ENCODE measurements around the gene PDZD8.

PDZD8 gene

DNA sequence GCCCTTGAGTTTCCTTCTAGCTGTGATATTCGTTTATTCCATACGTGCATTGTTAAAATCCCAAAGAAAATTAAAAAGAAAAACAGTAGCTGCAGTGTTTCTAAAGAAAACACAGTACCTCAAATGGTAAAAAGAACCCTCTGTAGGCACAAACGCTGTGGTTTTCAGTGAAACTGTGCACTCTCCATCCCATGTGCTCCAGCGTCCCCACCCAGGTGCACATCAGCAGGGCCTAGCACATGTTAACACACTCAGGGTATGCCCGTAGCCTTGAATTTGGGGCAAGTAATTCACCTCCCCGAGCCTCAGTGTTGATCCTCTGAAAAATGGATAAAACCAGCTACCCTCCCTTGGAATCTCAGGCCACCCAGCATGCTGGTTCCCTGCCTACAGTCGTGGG lies 124.8 kb downstream of the PDZD8 start:
- TF ChIP-seq MYC (IDR thresholded peaks at IDR 0.05; ENCODE audit: low read depth, low read length): no peak
- no peak for DNase-seq (ENCODE audit: low read depth)
- no peak overlapping the region for H3K4me3 ChIP-seq (ENCODE audit: low read depth, low read length)

DNA sequence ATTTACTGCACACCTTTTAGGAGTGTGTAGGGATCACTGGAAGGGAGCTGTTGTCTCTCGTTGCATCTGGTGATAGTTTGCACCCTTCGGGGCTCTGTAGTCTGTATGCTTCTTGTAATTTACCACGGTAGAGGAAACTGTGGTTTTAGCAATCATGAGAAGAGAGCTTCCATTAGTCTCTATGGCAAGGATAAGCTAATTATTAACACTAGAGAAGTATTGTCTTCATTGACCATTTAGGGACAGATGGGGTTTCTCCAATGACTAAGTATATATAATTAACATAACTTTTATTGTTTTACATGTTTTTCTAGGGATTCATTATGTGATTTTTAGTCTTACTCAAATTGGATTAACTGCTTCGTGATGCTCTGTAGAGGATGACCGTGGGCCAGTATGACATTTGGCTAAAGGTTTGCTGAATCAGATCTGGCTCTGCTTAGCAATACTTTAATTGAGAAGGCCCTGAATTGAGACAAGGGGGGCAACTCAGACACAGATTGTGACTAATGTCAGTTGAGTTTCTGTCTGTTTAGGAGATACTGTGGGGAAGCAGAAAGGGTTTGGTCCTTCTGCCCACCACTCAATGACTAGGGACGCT lies 125.6 kb downstream of the PDZD8 start:
- no peak for DNase-seq (ENCODE audit: low read depth)
- TF ChIP-seq, protein P1, sequence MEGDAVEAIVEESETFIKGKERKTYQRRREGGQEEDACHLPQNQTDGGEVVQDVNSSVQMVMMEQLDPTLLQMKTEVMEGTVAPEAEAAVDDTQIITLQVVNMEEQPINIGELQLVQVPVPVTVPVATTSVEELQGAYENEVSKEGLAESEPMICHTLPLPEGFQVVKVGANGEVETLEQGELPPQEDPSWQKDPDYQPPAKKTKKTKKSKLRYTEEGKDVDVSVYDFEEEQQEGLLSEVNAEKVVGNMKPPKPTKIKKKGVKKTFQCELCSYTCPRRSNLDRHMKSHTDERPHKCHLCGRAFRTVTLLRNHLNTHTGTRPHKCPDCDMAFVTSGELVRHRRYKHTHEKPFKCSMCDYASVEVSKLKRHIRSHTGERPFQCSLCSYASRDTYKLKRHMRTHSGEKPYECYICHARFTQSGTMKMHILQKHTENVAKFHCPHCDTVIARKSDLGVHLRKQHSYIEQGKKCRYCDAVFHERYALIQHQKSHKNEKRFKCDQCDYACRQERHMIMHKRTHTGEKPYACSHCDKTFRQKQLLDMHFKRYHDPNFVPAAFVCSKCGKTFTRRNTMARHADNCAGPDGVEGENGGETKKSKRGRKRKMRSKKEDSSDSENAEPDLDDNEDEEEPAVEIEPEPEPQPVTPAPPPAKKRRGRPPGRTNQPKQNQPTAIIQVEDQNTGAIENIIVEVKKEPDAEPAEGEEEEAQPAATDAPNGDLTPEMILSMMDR (IDR thresholded peaks at IDR 0.05; ENCODE audit: low read depth, low read length): no peak
- TF ChIP-seq POLR2A (IDR thresholded peaks at IDR 0.05; ENCODE audit: extremely low read depth, insufficient read length) (no peak), MYC (IDR thresholded peaks at IDR 0.05; ENCODE audit: low read depth, low read length) (no peak)
- TF ChIP-seq, protein P2, sequence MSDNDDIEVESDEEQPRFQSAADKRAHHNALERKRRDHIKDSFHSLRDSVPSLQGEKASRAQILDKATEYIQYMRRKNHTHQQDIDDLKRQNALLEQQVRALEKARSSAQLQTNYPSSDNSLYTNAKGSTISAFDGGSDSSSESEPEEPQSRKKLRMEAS (IDR thresholded peaks at IDR 0.05; ENCODE audit: low read depth, low read length): no peak
- H3K4me3 ChIP-seq (ENCODE audit: low read depth, low read length): no peak overlapping the region

DNA sequence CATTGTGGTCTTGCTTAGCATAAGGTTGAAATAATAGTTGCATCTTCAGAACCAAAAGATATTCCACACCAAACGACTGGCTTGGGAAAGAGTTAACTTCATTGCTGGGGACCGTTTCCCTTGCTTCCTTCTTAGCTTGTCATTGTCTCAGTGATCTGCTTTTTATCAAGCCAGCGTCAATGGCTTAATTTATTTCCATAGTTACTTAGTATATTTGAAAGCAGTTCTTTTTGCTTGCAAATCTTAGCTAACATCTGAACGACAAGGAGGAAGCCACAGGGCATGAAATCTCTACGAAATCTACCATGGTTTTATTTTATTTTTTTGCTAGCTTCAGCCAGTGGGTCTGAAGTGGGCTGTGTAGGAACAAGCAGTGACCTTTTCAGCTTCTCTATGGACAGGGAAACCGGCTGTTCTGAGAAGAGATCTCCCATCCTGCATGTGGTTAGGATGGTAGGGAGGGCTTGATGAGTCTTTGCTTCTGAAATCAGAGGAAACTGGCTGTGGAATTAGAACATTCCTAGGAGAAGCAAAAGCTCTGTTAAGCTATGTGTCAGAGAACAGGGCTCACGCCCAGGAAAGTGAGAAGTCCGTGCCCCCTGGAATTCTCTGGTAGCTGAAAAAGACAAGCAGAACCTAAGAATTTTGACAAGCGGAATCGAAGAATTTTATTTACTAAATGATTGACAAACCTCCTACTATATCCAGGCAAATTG lies 126.3 kb downstream of the PDZD8 start:
- no peak for DNase-seq (ENCODE audit: low read depth)
- H3K4me3 ChIP-seq (ENCODE audit: low read depth, low read length): no peak overlapping the region
- TF ChIP-seq, protein P1 (IDR thresholded peaks at IDR 0.05; ENCODE audit: low read depth, low read length): no peak
- TF ChIP-seq POLR2A (IDR thresholded peaks at IDR 0.05; ENCODE audit: extremely low read depth, insufficient read length): no peak
- TF ChIP-seq MYC (IDR thresholded peaks at IDR 0.05; ENCODE audit: low read depth, low read length): no peak
- TF ChIP-seq, protein P2 (IDR thresholded peaks at IDR 0.05; ENCODE audit: low read depth, low read length): no peak

DNA sequence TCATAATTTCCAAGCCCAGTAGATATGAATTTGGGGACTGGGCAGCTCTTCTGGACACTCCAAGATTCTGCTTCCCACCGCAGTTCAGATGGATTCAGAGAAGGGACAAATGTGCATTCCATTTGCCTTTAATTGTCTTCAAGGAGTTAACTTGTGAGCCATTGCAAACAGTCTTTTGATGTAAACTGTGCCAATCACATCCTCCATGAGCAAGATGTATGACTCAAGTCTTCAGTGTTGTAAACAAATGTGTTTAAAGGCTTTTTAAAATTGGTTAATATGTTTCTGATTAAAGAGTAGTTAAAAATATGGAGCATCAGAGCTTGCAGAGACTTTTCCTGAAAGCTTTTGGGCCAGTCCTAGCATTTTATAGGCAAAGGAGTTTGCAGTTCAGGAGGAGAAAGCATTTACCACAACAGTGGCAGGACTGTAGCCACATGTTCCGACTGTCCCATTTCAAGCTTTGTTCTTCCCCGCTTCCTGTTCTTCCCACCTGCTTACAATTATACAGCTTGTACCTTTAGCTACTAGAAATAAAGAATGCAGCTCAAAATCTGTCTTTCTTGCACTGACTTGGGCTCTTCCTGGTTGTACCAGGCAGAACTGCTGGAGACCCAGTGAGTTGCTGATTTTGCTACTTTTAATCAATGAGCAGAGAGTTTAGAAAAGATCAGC lies 128.1 kb downstream of the PDZD8 start:
- TF ChIP-seq, protein P1 (IDR thresholded peaks at IDR 0.05; ENCODE audit: low read depth, low read length): no peak
- no peak for TF ChIP-seq POLR2A (IDR thresholded peaks at IDR 0.05; ENCODE audit: extremely low read depth, insufficient read length)
- TF ChIP-seq, protein P2 (IDR thresholded peaks at IDR 0.05; ENCODE audit: low read depth, low read length): no peak
- TF ChIP-seq MYC (IDR thresholded peaks at IDR 0.05; ENCODE audit: low read depth, low read length): no peak
- no peak overlapping the region for H3K4me3 ChIP-seq (ENCODE audit: low read depth, low read length)
- no peak for DNase-seq (ENCODE audit: low read depth)

DNA sequence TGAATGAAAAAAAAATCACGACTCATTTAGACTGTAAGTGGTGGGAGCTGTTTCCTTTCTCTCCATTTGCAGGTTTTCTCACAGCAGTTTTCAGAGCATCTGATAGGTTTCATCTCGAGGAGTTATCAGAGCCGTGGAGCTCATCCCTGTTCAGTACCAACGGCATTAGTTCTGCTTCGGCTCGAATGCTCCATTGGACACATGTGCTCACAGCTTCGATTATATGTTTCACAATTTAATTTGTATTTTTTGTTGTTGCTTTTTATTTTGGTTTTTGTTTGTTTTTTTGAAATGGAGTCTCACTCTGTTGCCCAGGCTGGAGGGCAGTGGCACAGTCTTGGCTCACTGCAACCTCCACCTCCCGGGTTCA lies 132.8 kb downstream of the PDZD8 start:
- H3K4me3 ChIP-seq (ENCODE audit: low read depth, low read length): no peak overlapping the region
- DNase-seq (ENCODE audit: low read depth): no peak
- TF ChIP-seq, protein P2 (IDR thresholded peaks at IDR 0.05; ENCODE audit: low read depth, low read length): no peak
- TF ChIP-seq, protein P1 (IDR thresholded peaks at IDR 0.05; ENCODE audit: low read depth, low read length): no peak
- no peak for TF ChIP-seq MYC (IDR thresholded peaks at IDR 0.05; ENCODE audit: low read depth, low read length)
- no peak for TF ChIP-seq POLR2A (IDR thresholded peaks at IDR 0.05; ENCODE audit: extremely low read depth, insufficient read length)
